Fibroblast of mammary gland (primary cell): Measurements from ENCODE around the gene LRRC18.
A peak's percentile ranks its signal among the peaks of the same experiment; 100 is the strongest.

Experiments used
- DNase-seq: peaks from one replicate; pipeline ENCODE4 v3.0.0-alpha.2; 2010; ENCODE audit warnings: low read depth
- H3K4me3 ChIP-seq: 2 replicates; pipeline ENCODE4 v1.5.1; 2011; ENCODE audit warnings: low read depth, mild to moderate bottlenecking, low read length, moderate library complexity; ENCODE audit not compliant: control insufficient read depth
- CTCF ChIP-seq: conservative IDR thresholded peaks from 2 replicates; pipeline ENCODE4 v1.5.1; 2011; ENCODE audit warnings: low read depth, low read length, inconsistent platforms; ENCODE audit not compliant: control insufficient read depth, insufficient read depth

Gene LRRC18

DNA sequence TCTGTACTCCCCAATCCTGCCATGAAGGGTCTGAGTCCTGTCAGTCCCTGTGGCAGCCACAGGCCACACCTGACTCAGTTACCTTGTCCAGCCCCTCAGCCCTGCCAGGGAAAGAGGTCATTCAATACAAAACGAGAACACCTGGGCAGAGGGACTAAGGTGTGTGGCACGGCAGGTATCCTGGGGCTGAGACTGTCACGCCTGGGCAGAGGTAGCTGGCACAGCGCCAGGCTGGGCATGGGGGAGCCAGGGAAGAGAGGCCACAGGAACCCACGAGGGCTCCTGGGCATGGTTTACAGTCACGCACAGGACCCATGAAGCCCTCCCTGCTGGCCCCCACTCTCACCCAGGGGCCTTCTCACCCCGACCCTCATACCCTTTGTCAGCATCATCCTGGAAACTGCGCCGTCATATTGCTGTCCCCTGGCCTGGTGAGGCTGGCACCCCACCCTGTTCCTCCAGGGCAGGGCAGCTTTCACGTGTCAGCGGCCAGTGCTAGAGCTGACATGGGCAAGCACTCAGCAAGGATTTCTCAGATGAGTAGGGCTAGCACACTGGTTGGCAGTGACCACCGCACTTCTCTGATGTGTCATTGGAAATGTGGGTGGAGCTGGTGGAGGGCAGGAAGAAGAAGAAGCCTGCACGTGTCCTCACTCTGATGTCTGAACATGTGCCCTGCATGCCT lies 42.7 kb downstream of the LRRC18 start:
- no peak overlapping the region for H3K4me3 ChIP-seq
- DNase-seq = no peak
- TF ChIP-seq CTCF = no peak

DNA sequence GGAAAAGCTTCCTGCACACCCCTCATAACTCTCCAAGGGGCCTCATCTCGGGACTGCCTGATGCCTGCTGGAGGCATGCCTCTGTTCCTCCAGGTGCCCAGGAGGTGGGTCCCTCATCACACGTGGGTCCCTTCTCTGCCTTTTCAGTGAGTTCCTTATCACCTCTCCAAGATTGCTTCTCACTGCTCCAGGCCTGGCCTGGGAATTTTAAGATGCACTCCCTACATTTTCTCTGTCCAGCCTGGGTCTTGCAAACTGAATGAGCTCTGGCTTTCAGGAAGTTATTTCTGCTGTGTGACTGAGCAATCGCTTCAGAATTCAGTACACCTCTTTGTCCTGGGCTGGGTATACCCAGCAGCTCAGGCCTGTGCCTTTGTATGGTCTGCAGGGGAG lies 43.8 kb downstream of the LRRC18 start:
- TF ChIP-seq CTCF = no peak
- DNase-seq = no peak
- no peak overlapping the region for H3K4me3 ChIP-seq

GRCh38 chr10:48894911-48895802 lies 44.5 kb downstream of the LRRC18 start:
- no peak overlapping the region for H3K4me3 ChIP-seq
- no peak for DNase-seq
- no peak for TF ChIP-seq CTCF

- TF ChIP-seq CTCF = no peak
Measured at GRCh38 chr10:48890888-48891850, 48.5 kb downstream of the LRRC18 start.

DNA sequence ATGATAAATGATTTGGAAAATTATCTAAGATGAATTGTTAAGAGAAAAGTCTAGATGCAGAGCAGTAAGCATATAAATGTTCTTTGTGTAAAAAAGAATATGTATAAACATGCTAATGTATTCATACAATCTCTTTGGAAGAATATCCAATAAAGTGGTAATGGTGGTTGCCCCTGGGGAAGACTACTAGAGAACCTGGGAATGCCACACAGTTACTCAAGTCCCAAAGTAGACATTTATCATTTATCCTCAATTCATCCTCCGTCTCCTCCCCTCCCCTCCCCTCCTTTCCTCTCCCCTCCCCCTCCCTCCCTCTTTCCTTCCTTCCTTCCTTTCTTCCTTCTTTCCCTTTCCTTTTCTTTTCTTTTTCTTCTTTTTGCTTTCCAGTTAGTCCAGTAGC lies 51.7 kb downstream of the LRRC18 start:
- no peak for DNase-seq
- no peak overlapping the region for H3K4me3 ChIP-seq
- no peak for TF ChIP-seq CTCF

More at GRCh38 chr10:48890888-48891850, 48.5 kb downstream of the LRRC18 start:
- H3K4me3 ChIP-seq = no peak overlapping the region
- peak; percentile 13 for DNase-seq

DNA sequence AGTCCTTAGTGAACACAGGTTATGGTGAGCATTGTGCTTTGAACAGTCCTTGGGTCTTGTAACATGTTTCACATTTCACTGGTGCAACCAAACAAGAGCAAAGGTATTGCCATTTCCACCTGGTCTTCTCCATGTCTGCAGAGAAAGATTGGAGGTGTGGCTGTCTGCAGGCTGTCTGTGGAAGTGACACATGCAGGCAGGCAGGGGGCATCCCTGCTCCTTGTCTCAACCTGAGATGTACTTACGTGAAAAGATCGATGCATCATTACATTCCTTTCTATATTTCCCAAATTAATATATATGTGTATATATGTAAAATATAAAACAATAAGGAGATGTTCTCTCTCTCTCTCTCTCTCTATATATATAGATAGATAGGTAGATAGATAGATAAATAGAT lies 54.3 kb downstream of the LRRC18 start:
- H3K4me3 ChIP-seq = no peak overlapping the region
- TF ChIP-seq CTCF = peak; percentile 32
- DNase-seq = peak; percentile 12
